Motor neuron (in vitro differentiated cells): ENCODE data around the gene ZNF554. TPM values are rescaled to one million over a fixed set of nuclear protein-coding genes. Genes with fewer than 3 reads are reported as not detected.

ENCODE experiments used
- ATAC-seq, 8 experiments: fragments of 200-7000 bp; cut with Tn5 transposase; replicated peaks in 6 of 8; 2 replicates each; pipeline ENCODE4 v1.8.0; 2021; ENCODE audit warnings: mild to moderate bottlenecking in 8 of 8, moderate library complexity in 8 of 8
- H3K27ac ChIP-seq, 2 donors: fragments of 250-450 bp; sonication (Bioruptor Pico); 2 replicates each; pipeline ENCODE4 v1.9.0; 2021; ENCODE audit warnings: antibody characterized with exemption in 2 of 2, mild to moderate bottlenecking in 2 of 2, moderate library complexity in 1 of 2
- H3K4me1 ChIP-seq, 2 donors: fragments of 250-450 bp; sonication (Bioruptor Pico); replicated peaks in 1 of 2; 2 replicates each; pipeline ENCODE4 v1.6.1; 2021; ENCODE audit warnings: antibody characterized with exemption in 2 of 2, mild to moderate bottlenecking in 2 of 2, moderate library complexity in 1 of 2
- H3K4me3 ChIP-seq, 5 donors: fragments of 250-450 bp; sonication (Bioruptor Pico); 2 replicates each; pipeline ENCODE4 v1.9.0; 2021; ENCODE audit warnings: antibody characterized with exemption in 5 of 5, mild to moderate bottlenecking in 5 of 5, moderate library complexity in 4 of 5
- WGBS, 10 experiments: fragments of 450-650 bp; shearing (Covaris generic); methylation state at CpG; one replicate each; pipeline ENCODE4 v1.0.0; 2022; 5-methylcytosine and 5-hydroxymethylcytosine counted together
- in situ Hi-C, 9 experiments: fragments of 400-800 bp; cut with MboI; loops; one replicate each; pipeline ENCODE4 v1.15.0; 2021; ENCODE audit warnings: low sequenced_read_pairs in 9 of 9, low pct_unique_long_range_greater_than_20kb in 2 of 9; ENCODE audit not compliant: unreplicated experiment in 9 of 9
- total RNA-seq, 8 experiments: library from RNA; unstranded; fragments of 300-600 nt; gene quantifications; 2 replicates each; pipeline versions ENCODE4 v1.2.3 to v1.2.4, GENCODE V29; 2022

Gene ZNF554
- total RNA-seq, 8 experiments from 2014 or later: 2.1 to 10.7 (median 7.7) TPM

- Histone ChIP-seq H3K27ac (no peak overlapping the region), H3K4me1 (peaks cover 2 to 3% of the 10 kb centered on the region in 2 donors), H3K4me3 (no peak overlapping the region)
- ATAC-seq: no peak
- in situ Hi-C loops: loop anchor here in 1 of 9 experiments (25.0 kb wide), 1 partner anchor 223 kb away; no protein-coding TSS in a partner anchor
- whole genome bisulfite sequencing, 10 experiments: 60 to 100% (median 82%) methylated on average over 1 to 10 of the region's 17 CpGs; no CpG with 5 or more reads in 2 of the 10 experiments
Measured at GRCh38 chr19:2885736-2886135, 66.1 kb downstream of the ZNF554 start.

Other genes with a start within 250 kb of the ZNF554 start
- 1 to 10 TPM in 6 of 8 experiments, under 1 TPM in 2; 0.20 to 8.1 (median 1.2) TPM for gene GNG7, start 117.2 kb upstream of the ZNF554 start, total RNA-seq
- 10 to 100 TPM in 2 of 8 experiments, 1 to 10 TPM in 4, under 1 TPM in 2; 0.15 to 17.5 (median 9.0) TPM for gene DIRAS1, start 98.5 kb upstream of the ZNF554 start, total RNA-seq
- gene SLC39A3, start 79.9 kb upstream of the ZNF554 start, total RNA-seq: 10 to 100 TPM; 13.7 to 33.4 (median 26.4) TPM
- gene SGTA, start 36.6 kb upstream of the ZNF554 start, total RNA-seq: 10 to 100 TPM; 29.5 to 85.5 (median 68.5) TPM
- 100 to 1,000 TPM in 1 of 8 experiments, 10 to 100 TPM in 7; 27.5 to 108 (median 41.7) TPM for gene THOP1, start 34.4 kb upstream of the ZNF554 start, total RNA-seq
- gene ZNF555, start 21.6 kb downstream of the ZNF554 start, total RNA-seq: 10 to 100 TPM in 4 of 8 experiments, 1 to 10 TPM in 4; 1.1 to 11.6 (median 8.7) TPM
- gene ZNF556, start 47.5 kb downstream of the ZNF554 start, total RNA-seq: 1 to 10 TPM in 1 of 8 experiments, under 1 TPM in 7; 0.07 to 1.1 (median 0.17) TPM
- 10 to 100 TPM in 2 of 8 experiments, 1 to 10 TPM in 6; 3.3 to 11.6 (median 8.4) TPM for gene ZNF57, start 81.1 kb downstream of the ZNF554 start, total RNA-seq
- 1 to 10 TPM; 1.7 to 9.9 (median 7.7) TPM for gene ZNF77, start 125.1 kb downstream of the ZNF554 start, total RNA-seq
- gene TLE6, start 157.7 kb downstream of the ZNF554 start, total RNA-seq: 1 to 10 TPM in 3 of 8 experiments, under 1 TPM in 4, not detected in 1; 0.18 to 3.9 (median 0.81) TPM
- 10 to 100 TPM in 1 of 8 experiments, 1 to 10 TPM in 3, under 1 TPM in 2, not detected in 2; 0.13 to 11.8 (median 4.4) TPM for gene TLE2, start 209.4 kb downstream of the ZNF554 start, total RNA-seq
- gene TLE5, start 242.6 kb downstream of the ZNF554 start, total RNA-seq: 100 to 1,000 TPM; 105 to 286 (median 141) TPM